CD4-positive, alpha-beta memory T cell (primary cell): Measurements from ENCODE around the gene SLC39A8. TPM values are rescaled to one million over a fixed set of nuclear protein-coding genes. Genes with fewer than 3 reads are reported as not detected.
"Not testable (repeated sequence)": the region's sequence is repeated elsewhere in the genome, so short reads cannot be mapped to it uniquely, and the experiment has no call there.

Source experiments
- CTCF ChIA-PET: fragments of 350-600 bp; sonication (Branson Sonifier 250); formaldehyde crosslinking; loops from one replicate; lab custom pipeline; 2021; ENCODE audit warnings: inconsistent platforms; ENCODE audit not compliant: partially characterized antibody; lab: Charles Lee
- POLR2A ChIA-PET: fragments of 350-600 bp; sonication (Branson Sonifier 250); formaldehyde crosslinking; loops from one replicate; lab custom pipeline; 2021; ENCODE audit not compliant: partially characterized antibody; lab: Charles Lee
- DNase-seq, 5 donors: peaks; one replicate each; pipeline versions ENCODE4 v3.0.0 to v3.0.0-alpha.2; 2020 to 2022; ENCODE audit warnings: mixed read lengths in 1 of 5
- H3K27ac ChIP-seq: one replicate; pipeline ENCODE4 v1.7.0; 2013; ENCODE audit warnings: low read depth, low read length
- H3K27me3 ChIP-seq: 2 replicates; pipeline ENCODE4 v1.7.0; 2013; ENCODE audit warnings: mild to moderate bottlenecking, low read length, moderate library complexity; ENCODE audit not compliant: insufficient read depth
- H3K36me3 ChIP-seq: 2 replicates; pipeline ENCODE4 v1.7.0; 2013; ENCODE audit warnings: mild to moderate bottlenecking, low read length, moderate library complexity; ENCODE audit not compliant: insufficient read depth
- H3K4me1 ChIP-seq: 2 replicates; pipeline ENCODE4 v1.7.0; 2013; ENCODE audit warnings: mild to moderate bottlenecking, low read length, moderate library complexity; ENCODE audit not compliant: insufficient read depth
- H3K4me3 ChIP-seq, 2 donors: one replicate each; pipeline ENCODE4 v1.7.0; 2013; ENCODE audit warnings: low read length in 2 of 2, mild to moderate bottlenecking in 1 of 2
- H3K9me3 ChIP-seq, 2 donors: one replicate each; pipeline ENCODE4 v1.7.0; 2013; ENCODE audit warnings: low read length in 2 of 2, control low read depth in 1 of 2; ENCODE audit not compliant: control insufficient read depth in 1 of 2
- H3K27ac Mint-ChIP-seq, 7 donors: one replicate each; pipeline ENCODE4 v1.8.0; 2020 to 2021; ENCODE audit warnings: mixed read lengths in 7 of 7, mild to moderate bottlenecking in 6 of 7, inconsistent platforms in 3 of 7, moderate library complexity in 3 of 7
- H3K27me3 Mint-ChIP-seq, 2 donors: one replicate each; pipeline ENCODE4 v1.8.0; 2020 to 2021; ENCODE audit warnings: mixed read lengths in 2 of 2
- H3K36me3 Mint-ChIP-seq, 2 donors: one replicate each; pipeline ENCODE4 v1.8.0; 2020 to 2021; ENCODE audit warnings: mixed read lengths in 2 of 2, inconsistent platforms in 1 of 2, mild to moderate bottlenecking in 1 of 2
- H3K4me1 Mint-ChIP-seq, 4 donors: one replicate each; pipeline ENCODE4 v1.8.0; 2020 to 2021; ENCODE audit warnings: mixed read lengths in 4 of 4, mild to moderate bottlenecking in 1 of 4
- H3K4me3 Mint-ChIP-seq, 8 donors: one replicate each; pipeline ENCODE4 v1.8.0; 2020 to 2021; ENCODE audit warnings: mixed read lengths in 8 of 8, mild to moderate bottlenecking in 7 of 8, moderate library complexity in 6 of 8, inconsistent platforms in 3 of 8
- H3K9me3 Mint-ChIP-seq, 8 donors: one replicate each; pipeline ENCODE4 v1.8.0; 2020 to 2021; ENCODE audit warnings: mixed read lengths in 8 of 8, mild to moderate bottlenecking in 5 of 8, inconsistent platforms in 3 of 8, moderate library complexity in 1 of 8
- intact Hi-C: fragments of 100-400 bp; cut with micrococcal nuclease; formaldehyde crosslinking; loops from one replicate; pipeline ENCODE4 v1.15.1; 2023
- polyA plus RNA-seq, 2 donors: library from polyadenylated mRNA; unstranded; fragments of 300-500 nt; fragmentation: Illumina TruSeq; gene quantifications; one replicate each; pipeline ENCODE4 v1.2.3, GENCODE V29; 2021
- total RNA-seq, 2 experiments: library from RNA; stranded (reverse); gene quantifications; one replicate each; pipeline ENCODE4 v1.2.3, GENCODE V29; 2021

SLC39A8 gene
- total and polyA plus RNA-seq, 4 experiments from 2014 or later: 24.6 to 112 (median 39.1) TPM

DNA sequence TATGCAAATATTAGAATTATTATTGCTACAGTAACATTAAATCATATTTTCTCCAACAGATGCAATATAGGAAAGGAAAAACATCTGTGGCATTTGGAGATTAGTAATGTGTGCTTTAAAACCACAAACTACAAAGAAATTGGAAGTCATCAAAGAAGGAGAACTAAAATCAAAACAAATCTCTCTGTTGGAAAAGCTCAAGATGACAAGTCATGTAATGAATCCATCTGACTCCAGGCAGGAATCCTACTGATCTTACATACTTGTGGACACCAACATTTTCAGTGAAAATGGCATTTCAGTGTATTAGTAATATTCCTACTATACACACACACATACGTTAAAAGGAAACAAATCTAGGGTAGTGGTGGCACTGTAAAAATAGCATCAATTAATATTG lies 98.2 kb downstream of the SLC39A8 start:
- intact Hi-C loops: no loop called here
- Histone ChIP-seq H3K9me3 (no peaks in the 10 kb centered on the region), H3K27ac (no peak overlapping the region), H3K4me1 (no peaks in the 10 kb centered on the region), H3K36me3 (no peaks in the 10 kb centered on the region), H3K27me3 (no peaks in the 10 kb centered on the region), H3K4me3 (no peak overlapping the region)
- Mint-ChIP-seq H3K27ac (no peak overlapping the region), H3K36me3 (no peaks in the 10 kb centered on the region), H3K9me3 (peaks cover 0 to 6% (median 0%) of the 10 kb centered on the region in 8 donors), H3K4me1 (no peaks in the 10 kb centered on the region), H3K4me3 (no peak overlapping the region), H3K27me3 (peaks cover 0 to 5% of the 10 kb centered on the region in 2 donors)
- DNase-seq: no peak
- CTCF ChIA-PET: no interaction called here
- POLR2A ChIA-PET: no interaction called here

DNA sequence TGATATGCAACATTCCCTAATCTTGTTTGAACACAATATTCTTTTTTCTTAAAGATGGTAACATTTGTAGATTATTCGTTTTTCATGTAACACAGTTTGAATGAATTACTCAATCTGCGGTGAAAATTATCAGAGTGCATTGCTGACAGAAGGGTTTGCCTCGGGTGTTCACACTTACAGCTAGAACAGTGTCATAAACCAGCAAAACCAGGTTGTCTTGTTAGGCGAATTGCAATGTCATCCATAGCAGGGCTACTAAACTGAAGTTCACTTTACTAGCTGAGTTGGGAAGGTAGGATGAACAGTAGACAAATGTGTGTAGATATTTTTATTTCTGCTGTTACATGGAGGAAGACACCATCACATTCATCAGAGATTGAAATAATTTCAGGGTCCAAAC lies 98.9 kb downstream of the SLC39A8 start:
- H3K27ac Mint-ChIP-seq: no peak overlapping the region
- intact Hi-C loops: no loop called here
- peaks cover 0 to 6% (median 0%) of the 10 kb centered on the region in 8 donors for H3K9me3 Mint-ChIP-seq
- ChIA-PET CTCF (no interaction called here), POLR2A (interaction anchor here (0.6 kb wide), 1 partner anchor 289 kb away, joined by 3 read pairs; no protein-coding TSS in a partner anchor)
- H3K36me3 Mint-ChIP-seq: no peaks in the 10 kb centered on the region
- Histone ChIP-seq H3K36me3 (no peaks in the 10 kb centered on the region), H3K4me1 (no peaks in the 10 kb centered on the region), H3K27ac (no peak overlapping the region), H3K4me3 (no peak overlapping the region), H3K27me3 (no peaks in the 10 kb centered on the region), H3K9me3 (no peaks in the 10 kb centered on the region)
- no peak overlapping the region for H3K4me3 Mint-ChIP-seq
- no peaks in the 10 kb centered on the region for H3K4me1 Mint-ChIP-seq
- no peak for DNase-seq
- H3K27me3 Mint-ChIP-seq: peaks cover 0 to 5% of the 10 kb centered on the region in 2 donors

DNA sequence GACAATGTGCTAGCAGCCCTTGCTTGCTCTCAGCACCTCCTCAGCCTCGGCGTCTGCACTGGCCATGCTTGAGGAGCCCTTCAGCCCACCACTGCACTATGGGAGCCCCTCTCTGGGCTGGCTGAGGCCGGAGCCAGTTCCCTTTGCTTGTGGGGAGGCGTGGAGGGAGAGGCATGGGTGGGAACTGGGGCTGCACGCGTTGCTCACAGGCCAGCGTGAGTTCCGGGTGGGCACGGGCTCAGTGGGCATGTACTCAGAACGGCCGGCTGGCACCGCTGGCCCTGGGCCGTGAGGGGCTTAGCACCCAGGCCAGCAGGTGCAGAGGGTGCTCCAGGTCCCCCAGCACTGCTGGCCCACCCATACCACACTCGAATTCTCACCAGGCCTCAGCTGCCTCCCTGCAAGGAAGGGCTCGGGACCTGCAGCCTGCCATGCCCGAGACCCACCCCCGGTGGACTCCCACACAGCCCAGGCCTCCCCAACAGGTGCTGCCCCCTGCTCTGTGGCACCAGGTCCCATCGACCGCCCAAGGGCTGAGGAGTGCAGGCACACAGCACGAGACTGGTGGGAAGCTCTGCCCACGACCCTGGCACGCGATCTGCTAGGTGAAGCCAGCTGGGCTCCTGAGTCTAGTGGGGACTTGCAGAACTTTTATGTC lies 100.3 kb downstream of the SLC39A8 start:
- Histone ChIP-seq H3K27ac (no peak overlapping the region), H3K4me3 (no peak overlapping the region), H3K9me3 (no peaks in the 10 kb centered on the region), H3K36me3 (no peaks in the 10 kb centered on the region), H3K4me1 (no peaks in the 10 kb centered on the region), H3K27me3 (no peaks in the 10 kb centered on the region)
- Mint-ChIP-seq H3K4me3 (no peak overlapping the region), H3K4me1 (no peaks in the 10 kb centered on the region), H3K36me3 (no peaks in the 10 kb centered on the region), H3K27me3 (peaks cover 3 to 5% of the 10 kb centered on the region in 2 donors), H3K9me3 (peaks cover 0 to 6% (median under 1%) of the 10 kb centered on the region in 8 donors), H3K27ac (no peak overlapping the region)
- DNase-seq: no peak
- ChIA-PET CTCF (no interaction called here), POLR2A (no interaction called here)
- intact Hi-C loops: no loop called here

DNA sequence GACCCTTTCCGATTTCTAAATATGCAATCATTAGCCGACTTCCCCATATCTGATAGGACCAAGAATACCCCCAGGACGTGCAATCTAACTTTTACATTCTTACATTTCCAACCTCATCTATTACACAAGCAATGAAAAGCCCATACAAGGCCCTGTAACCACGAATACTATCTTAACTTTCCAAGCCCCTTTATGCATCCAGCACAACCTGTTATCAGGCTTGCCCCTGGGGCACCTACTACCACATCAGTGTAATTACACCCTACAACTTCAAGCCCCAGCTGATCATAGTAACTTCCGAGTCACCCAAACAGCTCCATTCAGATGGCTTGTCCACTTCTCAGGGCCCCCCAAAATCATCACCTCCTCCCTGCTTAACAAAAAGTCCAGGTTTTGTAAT lies 102.0 kb downstream of the SLC39A8 start:
- H3K36me3 ChIP-seq, H3K4me3 ChIP-seq, H3K27ac Mint-ChIP-seq, H3K9me3 ChIP-seq, H3K27me3 ChIP-seq, intact Hi-C loops, H3K4me1 Mint-ChIP-seq, H3K36me3 Mint-ChIP-seq, DNase-seq, H3K27ac ChIP-seq, H3K4me3 Mint-ChIP-seq, H3K9me3 Mint-ChIP-seq, H3K27me3 Mint-ChIP-seq, POLR2A ChIA-PET, H3K4me1 ChIP-seq, CTCF ChIA-PET: not testable (repeated sequence)

DNA sequence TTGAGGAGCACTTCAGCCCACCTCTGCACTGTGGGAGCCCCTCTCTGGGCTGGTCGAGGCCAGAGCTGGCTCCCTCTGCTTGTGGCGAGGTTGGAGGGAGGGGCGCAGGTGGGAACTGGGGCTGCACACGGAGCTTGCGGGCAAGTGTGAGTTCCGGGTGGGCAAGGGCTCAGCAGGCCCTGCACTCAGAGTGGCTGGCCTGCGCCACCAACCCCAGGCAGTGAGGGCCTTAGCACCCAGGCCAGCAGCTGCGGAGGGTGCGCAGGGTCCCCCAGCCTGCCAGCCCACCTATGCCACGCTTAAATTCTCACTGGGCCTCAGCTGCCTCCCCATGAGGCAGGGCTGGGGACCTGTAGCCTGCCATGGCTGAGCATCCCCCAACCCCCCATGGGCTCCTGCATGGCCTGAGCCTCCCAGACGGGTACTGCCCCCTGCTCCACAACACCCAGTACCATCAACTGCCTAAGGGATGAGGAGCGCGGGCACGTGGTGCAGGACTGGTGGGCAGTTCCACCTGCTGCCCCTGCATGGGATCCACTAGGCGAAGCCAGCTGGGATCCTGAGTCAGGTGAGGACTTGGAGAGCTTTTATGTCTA lies 110.9 kb downstream of the SLC39A8 start:
- Histone ChIP-seq H3K9me3 (no peaks in the 10 kb centered on the region), H3K36me3 (no peaks in the 10 kb centered on the region), H3K27me3 (no peaks in the 10 kb centered on the region), H3K4me1 (no peaks in the 10 kb centered on the region), H3K27ac (no peak overlapping the region), H3K4me3 (no peak overlapping the region)
- no peak for DNase-seq
- H3K4me3 Mint-ChIP-seq: no peak overlapping the region
- H3K4me1 Mint-ChIP-seq: no peaks in the 10 kb centered on the region
- peaks cover 0 to 2% (median 0%) of the 10 kb centered on the region in 8 donors for H3K9me3 Mint-ChIP-seq
- no peak overlapping the region for H3K27ac Mint-ChIP-seq
- ChIA-PET CTCF (no interaction called here), POLR2A (no interaction called here)
- intact Hi-C loops: no loop called here
- peaks cover 0 to under 1% of the 10 kb centered on the region in 2 donors for H3K27me3 Mint-ChIP-seq
- H3K36me3 Mint-ChIP-seq: no peaks in the 10 kb centered on the region

DNA sequence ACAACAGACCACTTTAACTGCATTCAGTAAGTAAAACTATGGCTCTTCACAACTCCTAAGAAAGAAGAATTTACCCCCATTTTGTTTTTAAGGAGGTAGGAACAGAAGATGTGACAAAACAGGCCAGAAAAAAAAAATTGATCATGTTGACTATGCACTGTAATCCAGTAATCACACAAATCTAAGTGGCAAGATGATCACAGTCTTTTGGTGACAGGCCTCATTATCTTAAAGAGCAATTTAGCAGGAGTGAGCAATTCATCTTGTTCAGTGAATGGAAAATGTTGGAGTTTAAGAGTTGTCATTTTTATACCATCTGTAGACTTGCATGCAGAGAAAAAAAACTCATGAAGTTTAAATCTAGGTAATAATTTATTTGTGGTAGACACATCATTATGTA lies 115.1 kb downstream of the SLC39A8 start:
- POLR2A ChIA-PET: no interaction called here
- H3K4me1 ChIP-seq: no peaks in the 10 kb centered on the region
- H3K27me3 ChIP-seq: no peaks in the 10 kb centered on the region
- Mint-ChIP-seq H3K9me3 (peaks cover 0 to 11% (median 2%) of the 10 kb centered on the region in 8 donors), H3K36me3 (no peaks in the 10 kb centered on the region), H3K27me3 (peaks cover 0 to 1% of the 10 kb centered on the region in 2 donors), H3K27ac (no peak overlapping the region), H3K4me3 (no peak overlapping the region), H3K4me1 (no peaks in the 10 kb centered on the region)
- no peaks in the 10 kb centered on the region for H3K36me3 ChIP-seq
- no peaks in the 10 kb centered on the region for H3K9me3 ChIP-seq
- no peak for DNase-seq
- intact Hi-C loops: no loop called here
- CTCF ChIA-PET: no interaction called here
- no peak overlapping the region for H3K4me3 ChIP-seq
- H3K27ac ChIP-seq: no peak overlapping the region

DNA sequence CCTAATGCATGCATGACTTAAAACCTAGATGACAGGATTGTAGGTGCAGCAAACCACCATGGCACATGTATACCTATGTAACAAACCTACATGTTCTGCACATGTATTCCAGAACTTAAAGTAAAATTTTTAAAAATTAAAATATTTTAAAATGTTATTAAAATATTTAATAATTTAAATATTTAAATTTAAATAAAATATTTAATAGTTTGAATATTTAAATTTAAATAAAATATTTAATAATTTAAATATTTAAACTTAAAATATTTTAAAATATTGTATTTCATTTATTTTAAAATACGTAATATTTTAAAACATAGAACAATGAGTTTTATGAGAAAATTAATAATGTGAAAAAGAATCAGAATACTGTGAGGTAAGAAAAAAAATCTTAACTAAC lies 117.9 kb downstream of the SLC39A8 start:
- Histone ChIP-seq H3K36me3 (no peaks in the 10 kb centered on the region), H3K4me1 (no peaks in the 10 kb centered on the region), H3K27ac (no peak overlapping the region), H3K27me3 (no peaks in the 10 kb centered on the region), H3K4me3 (no peak overlapping the region), H3K9me3 (no peaks in the 10 kb centered on the region)
- peaks cover 0 to 1% of the 10 kb centered on the region in 2 donors for H3K27me3 Mint-ChIP-seq
- POLR2A ChIA-PET: no interaction called here
- CTCF ChIA-PET: no interaction called here
- no peak overlapping the region for H3K27ac Mint-ChIP-seq
- H3K4me3 Mint-ChIP-seq: no peak overlapping the region
- intact Hi-C loops: no loop called here
- H3K4me1 Mint-ChIP-seq: no peaks in the 10 kb centered on the region
- no peak for DNase-seq
- H3K36me3 Mint-ChIP-seq: no peaks in the 10 kb centered on the region
- H3K9me3 Mint-ChIP-seq: peaks cover 0 to 9% (median 2%) of the 10 kb centered on the region in 8 donors
